ENCODE results near the gene OXCT2.
A peak's percentile ranks its signal among the peaks of the same experiment; 100 is the strongest.
"Not testable (repeated sequence)": the region's sequence is repeated elsewhere in the genome, so short reads cannot be mapped to it uniquely, and the experiment has no call there.

Gene OXCT2

DNA sequence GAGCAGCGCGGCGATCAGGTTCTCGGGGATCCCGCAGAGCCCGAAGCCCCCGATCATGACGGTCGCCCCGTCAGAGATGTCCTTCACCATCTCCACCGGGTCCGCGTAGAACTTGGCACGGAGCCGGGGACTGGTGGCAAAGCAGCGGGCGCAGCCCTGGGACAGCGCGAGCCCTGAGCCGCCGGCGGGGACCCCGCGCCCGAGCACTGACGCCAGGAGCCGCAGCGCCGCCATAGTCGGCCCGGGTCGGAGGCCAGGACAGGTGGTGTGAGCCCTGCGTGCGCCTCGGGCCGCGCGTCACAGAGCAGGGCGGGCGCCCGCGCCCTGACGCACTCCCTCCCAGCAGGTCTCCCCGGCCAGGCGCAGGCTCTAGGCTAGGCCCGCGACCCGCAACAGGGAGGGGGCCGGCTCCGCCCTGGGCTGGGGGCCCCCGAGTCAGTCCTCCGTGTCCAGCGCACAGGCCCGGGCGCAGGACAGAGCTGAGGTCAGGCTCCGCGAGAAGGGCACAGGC is at the start of gene OXCT2:
Gene OXCT2 (minus strand): TSS at position 327 of the 511 bp plus-strand sequence. CDS start 93 bp downstream, at position 234.
- DNase-seq = not testable (repeated sequence)

DNA sequence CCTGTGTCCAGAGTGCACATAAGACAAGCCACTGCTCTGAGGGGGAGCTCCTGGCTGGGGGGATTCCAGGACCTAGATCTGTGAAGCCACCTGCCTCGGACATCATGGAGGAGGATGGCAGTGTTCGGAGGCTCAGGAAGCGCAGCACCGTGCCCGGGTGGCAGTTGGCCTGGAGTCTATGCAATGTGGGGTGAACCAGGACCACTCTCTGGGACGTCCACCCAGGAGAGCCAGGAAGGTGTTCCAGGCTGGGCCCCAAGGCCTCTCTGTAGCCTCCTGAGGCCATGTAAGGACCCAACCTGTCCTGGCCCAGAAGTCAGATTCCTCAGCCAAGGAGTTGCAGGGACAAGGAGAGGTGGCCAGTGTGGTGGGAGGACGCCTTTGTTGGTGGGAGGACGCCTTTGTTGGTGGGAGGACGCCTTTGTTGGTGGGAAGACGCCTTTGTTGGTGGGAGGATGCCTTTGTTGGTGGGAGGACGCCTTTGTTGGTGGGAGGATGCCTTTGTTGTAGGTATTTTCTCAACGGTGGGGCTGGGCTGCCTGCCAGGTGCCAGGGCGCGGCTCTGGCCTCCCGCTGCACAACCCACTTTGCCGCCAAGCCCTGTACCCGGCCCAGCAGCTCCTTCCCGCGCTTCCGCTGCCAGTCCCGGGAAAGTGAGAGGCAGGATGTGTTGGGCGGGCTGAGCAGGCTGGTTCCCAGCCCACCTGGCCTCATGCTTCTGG is 48.1 kb upstream of the OXCT2 start:
- DNase-seq = no peak

DNA sequence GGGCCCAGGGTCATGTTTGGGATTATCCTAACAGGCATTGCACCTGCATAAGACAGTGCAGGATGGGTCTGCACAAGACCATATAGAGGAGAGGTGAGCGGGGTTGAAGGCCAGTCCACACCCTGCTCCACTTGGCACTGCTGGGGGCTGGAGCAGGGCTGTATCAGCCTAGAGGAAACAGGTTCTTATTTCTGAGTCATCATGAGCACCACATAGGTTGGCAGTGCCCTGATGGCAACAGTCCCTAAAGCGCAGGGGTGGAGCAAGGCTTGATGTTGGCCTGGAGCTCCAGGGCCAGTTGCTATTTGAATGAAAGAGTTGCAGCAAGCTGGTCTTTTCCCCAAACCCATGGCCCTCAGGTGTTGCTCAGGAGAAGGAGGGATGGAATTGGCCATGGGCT is 47.3 kb upstream of the OXCT2 start:
- no peak for DNase-seq

DNA sequence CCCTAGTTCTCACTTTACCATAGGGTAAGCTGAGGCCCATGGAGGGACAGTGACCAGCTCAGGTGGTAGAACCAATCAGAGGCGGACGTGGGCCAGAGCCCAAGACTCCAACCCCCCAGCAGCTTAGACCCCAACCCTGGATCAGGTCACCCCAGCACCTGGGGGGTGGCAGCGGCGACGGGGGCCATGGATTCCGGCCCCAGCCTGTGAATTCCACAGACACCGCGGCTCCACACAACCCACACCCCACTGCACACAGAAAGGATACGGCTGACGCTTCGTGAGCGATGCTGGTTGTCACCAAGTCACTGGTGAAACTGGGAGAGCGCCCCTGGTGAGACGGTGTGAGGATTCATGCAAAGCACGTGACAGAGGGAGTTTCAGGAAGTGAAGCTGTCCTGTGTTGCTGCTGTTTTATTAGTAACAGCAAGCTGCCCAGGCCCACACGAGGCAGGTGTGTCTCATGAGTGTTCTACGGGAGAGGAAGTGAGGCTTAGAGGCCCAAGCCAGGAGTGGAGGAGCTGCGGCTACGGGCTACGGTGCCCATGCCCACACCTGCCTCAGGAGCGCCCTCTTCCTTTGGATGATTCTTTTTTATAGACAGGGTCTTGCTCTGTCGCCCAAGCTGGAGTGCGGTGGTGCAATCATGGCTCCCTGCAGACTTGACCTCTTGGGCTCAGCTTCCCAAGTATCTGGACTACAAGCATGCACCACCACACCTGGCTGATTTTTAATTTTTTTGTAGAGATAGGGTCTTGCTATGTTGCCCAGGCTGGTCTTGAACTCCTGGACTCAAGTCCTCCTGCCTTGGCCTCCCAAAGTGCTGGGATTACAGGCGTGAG is 46.2 kb upstream of the OXCT2 start:
- peak; percentile 83 to 86 for DNase-seq

DNA sequence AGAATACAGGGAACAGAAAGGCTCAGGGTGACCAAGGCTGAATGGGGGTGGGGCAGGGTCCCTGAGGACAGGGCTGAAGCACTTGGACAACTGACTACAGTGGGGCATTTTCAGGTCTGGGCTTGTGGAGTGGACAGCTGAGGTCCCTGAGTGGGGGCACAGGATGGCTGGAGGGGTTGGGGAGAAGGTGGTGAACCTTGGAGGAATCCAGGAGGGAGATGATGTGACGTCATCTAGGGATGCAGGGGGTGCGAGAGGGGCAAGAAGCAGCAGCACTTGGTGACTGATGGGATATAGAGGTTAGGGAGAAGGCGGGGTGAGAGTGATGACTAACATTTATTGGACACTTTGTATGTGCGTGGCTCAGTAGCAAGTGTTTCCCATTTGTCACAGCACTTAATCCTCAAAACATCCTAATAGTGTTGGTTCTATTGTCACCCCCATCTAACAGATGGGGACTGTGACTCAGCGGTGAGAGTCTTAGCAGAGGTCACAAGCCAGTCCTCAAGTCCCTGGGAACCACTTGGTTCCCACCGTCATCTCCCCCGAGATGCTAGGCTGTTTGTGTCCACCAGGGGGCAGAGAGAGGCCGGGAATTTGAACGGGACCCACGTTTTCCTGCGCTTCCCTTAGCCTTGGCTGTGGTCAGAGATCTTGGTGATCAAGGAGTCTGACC is 45.4 kb upstream of the OXCT2 start:
- DNase-seq = peak; percentile 51 to 64

DNA sequence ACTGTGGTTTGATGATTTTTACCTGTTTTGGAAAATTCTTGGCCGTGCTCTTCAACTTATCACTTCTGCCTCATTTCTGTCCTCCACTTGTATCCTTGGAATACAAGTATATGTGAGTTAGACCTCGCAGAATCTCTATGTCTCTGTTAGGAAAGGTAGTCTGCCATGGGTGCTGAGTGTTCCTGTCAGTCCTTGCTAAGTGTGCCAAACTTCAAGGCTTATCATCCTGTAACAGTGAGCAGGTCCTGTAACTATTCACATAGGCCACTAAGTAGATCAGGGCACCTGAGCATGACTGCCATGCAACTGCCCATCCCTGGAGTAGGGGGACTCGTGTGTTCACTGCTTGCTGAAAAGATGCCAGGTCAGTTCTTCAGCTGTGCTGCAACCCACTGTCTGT is 41.8 kb upstream of the OXCT2 start:
- DNase-seq = no peak

DNA sequence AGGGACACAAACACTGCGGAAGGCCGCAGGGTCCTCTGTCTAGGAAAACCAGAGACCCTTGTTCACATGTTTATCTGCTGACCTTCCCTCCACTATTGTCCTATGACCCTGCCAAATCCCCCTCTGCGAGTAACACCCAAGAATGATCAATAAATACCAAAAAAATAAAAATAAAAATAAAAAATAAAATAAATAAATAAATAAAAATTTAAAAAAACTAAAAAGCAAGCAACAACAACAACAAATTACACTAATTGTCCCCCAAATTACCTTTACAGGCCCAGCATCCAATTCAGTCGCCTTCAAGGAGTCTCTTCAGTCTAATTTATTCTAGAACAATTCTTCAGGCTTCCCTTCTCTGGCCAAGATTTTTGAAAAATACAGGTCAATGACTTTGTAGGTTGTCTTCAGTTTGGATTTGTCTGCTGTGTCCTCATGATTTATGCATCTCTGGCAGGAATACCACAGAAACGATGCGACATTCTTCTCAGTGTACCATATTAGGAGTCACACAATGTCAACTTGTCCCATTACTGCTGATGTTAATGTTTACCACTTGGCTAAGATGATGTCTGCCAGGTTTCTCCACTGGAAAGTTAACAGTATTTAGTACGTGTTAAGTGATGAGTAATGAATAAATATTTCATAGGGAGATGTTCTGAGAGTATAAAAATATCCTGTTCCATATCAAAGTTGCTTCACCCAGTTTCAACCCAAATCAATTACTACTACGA is 37.8 kb upstream of the OXCT2 start:
- no peak for DNase-seq

DNA sequence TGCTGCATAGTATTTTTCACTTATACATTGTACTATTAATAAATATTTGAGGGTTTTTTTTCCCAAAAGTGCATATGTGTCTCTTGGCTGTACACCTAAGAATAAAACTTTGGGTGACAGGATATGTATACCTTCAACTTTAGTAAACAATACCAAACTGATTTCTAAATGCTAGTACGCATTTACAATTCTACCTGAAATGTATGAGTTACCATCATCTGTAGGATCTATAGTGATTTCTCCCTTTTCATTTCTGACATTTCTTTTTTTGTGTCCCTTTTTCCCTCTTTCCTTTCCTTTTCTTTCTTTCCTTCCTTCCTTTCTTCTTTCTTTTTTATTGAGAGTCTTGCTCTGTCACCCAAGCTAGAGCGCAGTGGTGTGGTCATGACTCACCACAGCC is 34.2 kb upstream of the OXCT2 start:
- DNase-seq = no peak

DNA sequence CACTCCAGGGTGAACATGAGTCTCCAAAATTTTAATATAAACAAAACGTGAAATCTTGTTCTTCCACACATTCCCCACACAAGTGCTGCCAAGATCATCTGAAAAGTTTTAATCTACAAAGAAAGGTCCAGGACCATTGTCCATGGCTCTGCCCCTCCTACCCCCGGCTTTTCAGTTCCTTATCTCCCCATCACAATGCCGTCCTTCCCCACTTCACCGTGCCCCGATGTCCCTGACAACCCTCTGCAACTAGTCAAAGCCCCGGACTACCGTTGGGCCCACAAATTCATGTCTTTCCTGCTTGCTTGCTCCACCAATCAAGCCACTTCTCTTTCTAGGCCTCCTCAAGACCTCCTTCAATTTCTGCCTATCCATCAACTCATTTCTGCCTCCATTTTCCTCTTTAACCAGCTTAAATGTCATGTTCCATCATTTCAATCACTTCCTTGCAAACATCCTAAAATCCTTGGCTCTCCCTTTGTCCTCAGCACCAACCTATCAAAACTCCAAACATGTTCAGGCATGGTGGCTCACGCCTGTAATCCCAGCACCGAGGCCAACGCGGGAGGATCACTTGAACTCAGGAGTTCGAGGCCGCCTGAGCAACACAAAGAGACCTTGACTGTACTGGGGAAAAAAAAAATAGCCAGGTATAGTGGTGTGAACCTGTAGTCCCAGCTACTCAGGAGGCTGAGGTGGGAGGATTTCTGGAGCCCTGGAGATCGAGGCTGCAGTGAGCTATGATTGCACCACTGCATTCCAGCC is 31.5 kb upstream of the OXCT2 start:
- no peak for DNase-seq

DNA sequence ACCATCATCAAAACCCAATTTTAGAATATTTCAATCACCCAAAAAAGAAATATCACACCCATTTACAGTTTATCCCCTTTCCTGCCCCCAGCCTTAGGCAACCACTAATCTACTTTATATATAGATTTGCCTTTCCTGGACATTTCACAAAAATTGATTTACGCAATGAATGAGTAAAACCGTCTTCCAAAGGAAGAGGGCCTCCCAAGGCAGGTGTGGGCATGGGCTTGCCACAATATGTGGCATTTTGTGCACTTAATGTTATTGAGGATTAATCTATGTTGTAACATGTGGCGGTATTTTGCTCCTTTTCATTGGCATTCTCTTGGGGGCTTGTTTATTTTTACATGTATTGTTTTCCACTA is 29.3 kb upstream of the OXCT2 start:
- no peak for DNase-seq

DNA sequence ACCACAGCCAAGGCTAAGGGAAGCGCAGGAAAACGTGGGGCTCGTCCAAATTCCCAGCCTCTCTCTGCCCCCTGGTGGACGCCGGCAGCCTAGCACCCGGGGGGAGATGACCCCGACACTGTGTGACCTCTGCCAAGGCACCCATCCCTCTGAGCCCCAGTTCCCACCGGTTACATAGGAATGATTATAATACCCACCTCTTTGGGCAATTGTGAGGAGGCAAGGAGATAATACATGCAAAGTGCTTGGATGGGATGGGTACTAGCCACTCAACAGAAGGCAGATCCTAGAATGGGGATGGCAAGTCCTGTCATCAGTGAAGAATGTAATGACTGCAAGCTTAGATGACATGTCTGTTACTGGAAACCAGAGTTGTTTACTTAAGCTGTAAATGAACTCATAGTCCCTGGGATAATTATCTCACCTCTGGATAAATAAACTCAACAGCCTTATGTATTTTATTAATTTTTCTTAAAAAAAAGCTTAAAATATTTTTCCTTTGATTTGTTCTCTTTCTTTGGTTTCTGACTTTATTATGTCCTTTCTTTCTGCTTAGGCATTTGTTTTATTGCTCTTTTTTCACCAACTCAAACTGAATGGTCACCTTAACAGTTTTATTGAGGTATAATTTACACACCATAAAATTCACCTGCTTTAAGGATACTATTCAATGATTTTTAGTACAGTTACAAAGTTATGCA is 28.8 kb upstream of the OXCT2 start:
- peak; percentile 63 to 77 for DNase-seq

DNA sequence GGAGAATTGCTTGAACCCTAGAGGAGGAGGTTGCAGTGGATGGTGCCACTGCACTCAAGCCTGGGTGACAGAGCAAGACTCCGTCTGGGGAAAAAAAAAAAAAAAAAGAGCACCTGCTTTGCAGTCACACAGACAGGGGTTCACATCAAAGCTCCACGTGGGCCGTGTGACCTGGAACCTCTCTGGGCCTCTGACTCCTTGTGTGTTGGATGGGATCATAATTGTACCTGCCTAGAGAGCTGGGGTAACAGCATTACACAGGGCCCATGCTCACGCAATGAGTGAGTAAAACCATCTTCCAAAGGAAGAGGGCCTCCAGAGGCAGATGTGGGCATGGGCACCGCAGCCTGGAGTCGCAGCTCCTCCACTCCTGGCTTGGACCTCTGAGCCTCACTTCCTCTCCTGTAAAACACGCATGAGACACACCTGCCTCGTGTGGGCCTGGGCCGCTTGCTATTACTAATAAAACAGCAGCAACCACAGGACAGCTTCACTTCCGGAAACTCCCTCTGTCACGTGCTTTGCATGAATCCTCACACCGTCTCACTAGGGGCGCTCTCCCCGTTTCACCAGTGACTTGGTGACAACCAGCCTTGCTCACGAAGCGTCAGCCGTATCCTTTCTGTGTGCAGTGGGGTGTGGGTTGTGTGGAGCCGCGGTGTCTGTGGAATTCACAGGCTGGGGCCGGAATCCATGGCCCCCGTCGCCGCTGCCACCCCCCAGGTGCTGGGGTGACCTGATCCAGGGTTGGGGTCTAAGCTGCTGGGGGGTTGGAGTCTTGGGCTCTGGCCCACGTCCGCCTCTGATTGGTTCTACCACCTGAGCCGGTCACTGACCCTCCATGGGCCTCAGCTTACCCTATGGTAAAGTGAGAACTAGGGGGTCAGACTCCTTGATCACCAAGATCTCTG is 28.0 kb upstream of the OXCT2 start:
- DNase-seq = peak; percentile 93 to 94

DNA sequence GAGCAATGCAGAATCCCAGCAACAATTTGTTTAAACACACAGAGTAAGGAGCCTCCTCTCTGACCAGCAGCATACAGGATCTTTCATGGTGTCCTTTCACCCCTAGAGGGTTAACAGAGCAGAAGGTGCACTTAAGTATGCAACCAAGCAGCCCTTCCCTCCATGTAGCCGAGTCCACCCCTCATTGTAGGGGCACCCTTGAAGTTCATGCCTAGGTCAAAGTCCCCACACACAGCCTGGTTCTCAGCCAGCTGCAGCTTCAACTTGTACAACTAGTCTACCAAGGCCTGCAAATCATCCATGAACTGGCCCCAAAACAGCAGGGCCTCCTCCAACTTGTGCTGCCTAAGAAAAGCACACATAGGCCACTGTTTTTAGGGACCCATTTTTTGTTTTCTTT is 24.5 kb upstream of the OXCT2 start:
- no peak for DNase-seq

DNA sequence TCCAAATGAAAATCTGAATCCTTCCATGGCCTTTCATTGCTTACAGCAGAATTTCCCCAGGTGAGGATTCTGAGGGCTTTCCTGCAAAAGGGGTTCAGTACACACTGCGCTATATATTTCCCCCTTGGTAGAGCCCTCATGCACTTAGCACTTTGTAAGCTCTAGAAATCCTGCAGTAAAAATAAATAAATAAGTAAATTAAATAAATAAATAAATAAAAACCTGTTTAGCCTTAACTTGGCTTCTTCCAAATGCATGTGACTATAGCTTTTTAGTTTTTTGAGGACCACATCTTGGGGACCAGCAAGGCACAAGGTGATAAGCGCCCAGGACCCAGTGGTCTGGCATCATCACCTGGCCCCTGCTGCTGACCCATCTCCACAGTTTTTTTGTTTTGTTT is 20.7 kb upstream of the OXCT2 start:
- no peak for DNase-seq

DNA sequence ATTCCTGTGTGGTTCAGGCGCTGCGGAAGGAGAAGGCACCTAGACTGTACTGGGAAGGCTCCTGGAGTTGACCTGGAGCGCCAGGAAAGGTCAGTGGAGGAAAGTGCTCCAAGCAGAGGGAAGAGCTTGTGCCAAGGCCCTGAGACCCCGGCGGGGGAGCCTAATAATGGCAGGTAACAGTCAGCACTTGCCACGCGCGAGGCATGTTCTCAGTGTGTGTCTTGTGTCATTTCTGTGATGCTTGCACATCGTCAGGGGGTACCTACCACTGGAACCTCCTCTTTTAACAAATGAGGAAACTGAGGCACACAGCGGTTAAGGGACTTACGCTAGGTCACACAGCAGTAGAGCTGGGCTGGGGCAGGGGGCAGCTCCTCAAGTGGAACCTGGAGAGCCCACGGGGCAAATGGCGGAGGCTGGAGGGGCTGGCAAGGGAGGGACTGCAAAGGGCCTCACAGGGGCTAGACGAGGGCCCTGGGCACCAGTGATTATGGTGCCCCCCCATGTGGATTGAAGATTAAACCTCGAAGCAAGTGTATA is 18.5 kb upstream of the OXCT2 start:
- no peak for DNase-seq

DNA sequence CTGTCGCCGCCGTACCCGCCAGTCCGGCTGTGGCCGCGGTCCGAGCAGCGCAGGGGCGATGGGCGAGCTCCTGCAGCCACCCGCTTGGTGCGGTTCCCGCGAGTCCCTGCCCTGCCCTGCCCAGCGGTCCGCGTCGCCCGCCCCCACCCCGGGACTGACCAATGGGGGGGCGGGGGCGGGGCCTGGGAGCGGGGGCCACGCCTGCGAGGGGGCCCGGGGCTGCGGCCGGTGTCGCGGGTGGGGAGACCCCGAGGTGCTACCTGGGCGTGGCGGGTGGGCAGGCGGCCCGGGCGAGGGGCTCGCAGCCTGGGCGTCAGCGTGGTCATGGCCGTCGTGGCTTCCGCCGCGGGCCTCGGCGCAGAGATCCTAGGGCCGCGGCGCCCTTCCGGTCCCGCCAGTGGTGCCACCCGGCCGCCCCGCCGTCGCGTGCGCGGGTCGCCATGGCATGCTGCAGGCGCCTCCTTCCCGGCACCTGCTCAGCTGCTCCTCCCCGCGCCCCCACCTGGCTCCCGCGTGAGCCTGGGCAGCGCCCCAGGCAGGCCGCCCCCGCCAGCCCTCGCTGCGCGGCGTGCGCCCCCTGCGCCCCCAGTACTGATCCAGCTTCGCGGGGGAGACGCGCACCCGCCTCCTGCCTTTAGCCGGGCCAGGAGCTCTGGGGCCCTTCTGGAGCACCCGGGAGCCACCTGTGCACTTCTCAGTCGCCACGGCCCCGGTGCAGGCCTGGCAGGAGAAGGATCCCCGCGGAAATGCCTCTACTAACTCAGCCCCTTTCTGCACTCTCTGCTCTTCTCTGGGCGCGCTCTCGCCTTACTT is 17.8 kb upstream of the OXCT2 start, which contains the start of gene BMP8B:
Gene BMP8B (minus strand): TSS at position 108 of the 813 bp plus-strand sequence. CDS start 380 bp downstream, outside the sequence.
- peak; percentile 48 to 62 for DNase-seq

DNA sequence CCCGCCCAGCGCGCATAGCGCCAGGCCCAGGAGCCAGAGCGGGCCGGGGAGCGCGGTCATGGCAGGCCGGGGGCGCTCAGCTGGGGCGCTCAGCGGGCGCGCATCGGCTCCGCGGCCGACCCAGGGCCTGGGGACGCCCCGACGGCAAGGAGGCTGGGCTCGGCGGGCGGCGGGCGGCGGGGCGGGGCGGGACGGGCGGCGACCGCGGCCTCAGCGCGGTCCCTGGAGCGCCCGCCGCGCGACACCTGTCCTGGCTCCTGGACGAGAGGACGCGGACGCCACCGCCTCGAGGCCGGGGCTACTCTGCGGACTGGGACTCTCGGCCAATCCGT is 17.2 kb upstream of the OXCT2 start:
- DNase-seq = peak in 1 of 2 donors; percentile 7

DNA sequence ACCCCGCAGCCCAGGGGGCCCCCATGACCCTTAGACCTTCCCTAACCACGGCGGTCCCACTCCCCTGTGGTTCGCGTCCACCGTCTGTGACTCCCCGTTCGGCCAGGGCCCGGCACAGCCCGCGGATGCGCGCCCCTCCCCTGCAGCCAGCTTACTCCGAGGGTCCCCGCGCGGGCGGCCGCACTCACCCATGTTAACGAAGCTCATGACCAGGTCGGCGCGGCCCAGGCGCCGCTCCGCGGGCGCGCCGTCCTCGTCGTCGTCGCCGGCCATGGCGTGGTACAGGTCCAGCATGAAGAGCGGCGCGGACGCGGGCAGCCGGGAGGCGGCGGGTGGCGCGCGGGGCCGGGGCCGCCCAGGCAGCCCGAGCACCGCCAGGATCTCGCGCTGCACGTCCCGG is 16.8 kb upstream of the OXCT2 start:
- not testable (repeated sequence) for DNase-seq

DNA sequence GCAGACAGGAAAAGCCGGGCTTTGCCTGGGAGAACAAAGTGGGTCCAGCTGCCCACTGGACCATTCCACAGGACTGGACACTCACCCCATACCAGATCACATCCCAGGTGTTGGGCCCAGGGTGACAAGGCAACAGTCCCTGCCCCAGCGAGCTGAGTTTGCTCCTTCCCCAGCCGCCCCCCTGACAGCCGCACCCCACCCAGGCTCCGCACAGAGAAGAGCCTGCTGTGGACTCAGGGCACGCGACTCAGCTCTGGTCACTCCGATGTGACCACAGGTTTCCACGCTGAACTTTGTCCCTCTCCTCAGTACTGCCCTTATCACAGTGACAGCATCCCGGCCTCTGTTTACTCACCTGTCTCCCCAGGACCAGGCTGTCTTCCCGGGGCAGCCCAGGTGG is 16.3 kb upstream of the OXCT2 start:
- no peak for DNase-seq

All from CD4-positive, alpha-beta T cell treated with Interferon alpha-2 for 1 hour (primary cell).